Suppressor macrophage (primary cell): ENCODE results near the gene HECW1.

Source experiments
- DNase-seq, 4 experiments: peaks; one replicate each; pipeline ENCODE4 v3.0.0-alpha.2; 2020 to 2022

HECW1 gene

DNA sequence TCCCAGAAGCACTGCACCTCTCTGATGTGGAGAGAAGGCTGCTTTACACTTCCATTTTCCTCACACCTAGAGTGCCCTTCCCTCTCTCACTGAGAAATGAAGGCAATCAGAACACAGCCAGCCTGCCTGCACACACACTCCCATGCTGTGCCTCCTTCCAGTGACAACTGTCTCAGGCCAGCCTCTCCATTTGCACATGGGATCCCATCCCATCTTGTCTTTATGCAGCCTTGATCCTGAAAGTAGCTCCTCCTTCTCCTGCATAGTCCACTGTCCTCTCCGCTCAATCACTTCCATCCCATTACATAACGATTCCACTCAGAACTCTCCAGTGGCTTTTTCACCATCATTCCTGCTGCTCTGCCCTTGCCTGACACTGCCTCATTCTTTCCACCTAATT is 266.8 kb downstream of the HECW1 start:
- no peak for DNase-seq

GRCh38 chr7:43384616-43385308 is 272.3 kb downstream of the HECW1 start:
- no peak for DNase-seq

DNA sequence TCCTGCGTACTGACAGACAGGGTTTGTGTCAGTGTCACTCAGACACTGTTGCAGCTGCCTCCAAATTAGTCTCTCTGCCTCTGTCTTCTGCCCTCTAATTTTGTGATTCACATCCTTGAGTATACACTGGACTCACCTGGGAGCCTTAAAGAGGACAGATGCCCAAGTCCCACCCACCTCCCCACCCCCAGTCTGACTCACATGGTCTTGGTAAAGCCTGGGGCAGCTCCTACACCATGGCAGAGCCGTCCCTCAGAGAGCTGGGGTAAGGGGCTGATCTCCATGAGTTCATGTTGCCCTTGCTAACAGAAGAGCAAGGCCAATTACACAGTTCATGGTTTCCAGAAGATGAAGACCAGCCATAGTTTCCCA is 272.8 kb downstream of the HECW1 start:
- no peak for DNase-seq

GRCh38 chr7:43385856-43386255 is 273.4 kb downstream of the HECW1 start:
- DNase-seq: no peak

DNA sequence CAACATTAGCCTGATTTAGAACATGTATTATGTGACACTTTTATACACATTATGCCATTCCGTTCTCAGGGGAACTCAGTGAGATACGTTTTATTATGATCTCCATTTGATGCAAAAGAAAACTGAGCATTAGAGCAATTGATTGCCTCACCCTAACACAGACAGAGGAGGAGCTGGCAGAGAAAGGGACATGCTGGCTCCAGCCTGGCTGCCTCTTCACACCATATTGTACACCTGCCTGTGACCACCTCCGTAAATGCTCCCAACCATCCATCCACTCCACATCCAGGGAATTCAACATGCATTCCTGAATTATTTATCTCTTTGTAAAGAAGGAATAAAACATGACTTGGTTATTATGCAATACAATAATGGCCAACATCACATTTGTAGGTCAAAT is 275.5 kb downstream of the HECW1 start:
- no peak for DNase-seq

DNA sequence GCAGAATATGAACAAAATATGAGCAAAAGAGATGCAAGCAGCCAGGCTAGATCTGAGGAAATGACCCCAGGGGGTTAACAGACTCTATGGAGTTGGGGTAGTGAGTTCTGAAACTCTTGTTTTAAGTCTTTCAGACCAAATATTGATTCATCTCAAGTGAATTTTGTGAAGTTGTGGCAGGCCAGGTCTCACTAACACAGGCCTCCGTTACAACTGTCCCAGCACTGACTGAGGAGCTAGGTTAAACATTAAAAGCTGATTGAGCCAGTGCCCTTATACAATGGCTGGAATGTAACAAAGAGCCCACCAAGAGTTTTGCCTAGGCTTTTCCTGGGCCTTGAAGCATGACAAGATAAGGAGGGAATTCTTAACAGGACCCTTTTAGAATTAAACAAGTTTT is 278.1 kb downstream of the HECW1 start:
- no peak for DNase-seq

GRCh38 chr7:43391518-43391917 is 279.1 kb downstream of the HECW1 start:
- no peak for DNase-seq

GRCh38 chr7:43392638-43393330 is 280.3 kb downstream of the HECW1 start:
- DNase-seq: no peak

- DNase-seq: no peak
Measured at GRCh38 chr7:43394441-43395130, 282.1 kb downstream of the HECW1 start.

- DNase-seq: no peak
Measured at GRCh38 chr7:43395351-43395750, 282.9 kb downstream of the HECW1 start.

DNA sequence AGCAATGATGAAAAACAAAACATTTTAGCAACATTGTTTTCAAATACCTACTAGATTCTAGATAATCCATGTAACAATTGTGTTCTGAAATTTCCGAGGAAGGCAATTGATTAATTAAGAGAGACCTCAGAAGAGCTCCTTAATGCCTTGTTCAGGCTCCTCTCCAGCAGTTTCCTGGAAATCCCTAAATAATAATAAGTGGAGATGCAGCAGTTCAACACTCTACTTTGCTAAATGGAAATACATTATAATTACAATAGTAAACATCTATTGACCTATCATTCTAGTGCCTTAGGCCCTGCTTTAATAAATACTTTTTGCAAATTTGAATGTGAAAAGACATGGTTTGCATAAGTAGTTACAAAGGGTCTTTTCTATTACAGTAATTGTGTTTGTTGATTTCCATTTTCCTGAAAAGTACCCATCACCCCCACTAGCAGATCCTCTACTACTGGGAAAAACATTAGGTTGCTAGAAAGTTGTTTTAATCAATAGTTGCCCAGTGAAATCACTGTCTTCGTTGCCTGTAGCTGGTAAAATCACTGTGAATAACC is 283.8 kb downstream of the HECW1 start:
- DNase-seq: no peak

DNA sequence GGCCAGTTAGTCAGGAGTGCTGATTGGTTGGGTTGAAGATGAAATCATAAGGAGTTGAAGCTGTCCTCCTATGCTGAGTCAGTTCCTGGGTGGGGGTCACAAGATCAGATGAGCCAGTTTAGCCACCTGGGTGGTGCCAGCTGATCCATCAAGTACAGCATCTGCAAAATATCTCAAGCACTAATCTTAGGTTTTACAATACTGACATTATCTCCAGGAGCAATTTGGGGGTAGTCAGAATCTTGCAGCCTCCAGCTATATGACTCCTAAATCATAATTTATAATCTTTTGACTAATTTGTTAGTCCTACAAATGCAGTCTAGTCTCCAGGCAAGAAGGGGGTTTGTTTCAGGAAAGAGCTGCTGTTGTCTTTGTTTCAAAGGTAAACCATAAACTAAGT is 286.4 kb downstream of the HECW1 start:
- no peak for DNase-seq

DNA sequence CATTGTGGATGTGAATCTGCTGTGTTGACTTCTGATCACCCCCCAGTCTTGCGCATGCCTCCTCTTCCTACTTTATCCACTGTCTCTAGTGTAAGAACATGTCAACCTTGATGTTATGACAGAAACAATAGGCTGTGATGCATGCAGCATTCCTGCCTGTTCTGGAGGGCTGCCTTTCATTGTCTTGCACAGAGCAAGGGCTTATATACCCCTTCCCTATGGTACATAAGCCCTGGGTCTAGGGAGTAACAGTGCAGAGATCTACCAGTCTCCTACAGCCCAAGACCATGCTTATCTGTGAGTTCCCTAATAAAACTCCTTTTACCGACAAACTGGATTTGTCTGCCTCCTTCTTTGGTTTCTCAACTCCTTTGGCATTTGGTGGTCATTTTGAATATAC is 293.5 kb downstream of the HECW1 start:
- no peak for DNase-seq

DNA sequence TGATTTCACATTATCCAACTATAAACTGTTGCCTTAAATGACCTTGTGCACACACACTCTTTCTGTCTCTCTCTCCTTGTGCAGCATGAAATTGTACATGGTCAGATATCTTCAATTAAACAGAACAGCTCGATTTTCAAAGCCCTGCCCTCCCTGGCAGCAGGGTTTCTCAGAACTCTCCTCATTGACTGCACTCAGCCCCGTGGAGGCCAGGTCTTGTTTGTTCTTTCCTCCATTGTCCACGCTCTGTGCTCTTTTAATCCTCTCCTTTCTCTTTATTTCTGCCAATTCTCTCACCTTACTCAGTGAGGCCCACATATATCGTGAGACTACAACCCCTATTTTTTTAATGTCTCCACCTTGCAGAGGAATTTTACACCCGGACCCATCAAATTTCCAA is 294.5 kb downstream of the HECW1 start:
- no peak for DNase-seq

GRCh38 chr7:43408981-43409380 is 296.5 kb downstream of the HECW1 start:
- DNase-seq: no peak

- DNase-seq: no peak
Measured at GRCh38 chr7:43417455-43417854, 305.0 kb downstream of the HECW1 start.

DNA sequence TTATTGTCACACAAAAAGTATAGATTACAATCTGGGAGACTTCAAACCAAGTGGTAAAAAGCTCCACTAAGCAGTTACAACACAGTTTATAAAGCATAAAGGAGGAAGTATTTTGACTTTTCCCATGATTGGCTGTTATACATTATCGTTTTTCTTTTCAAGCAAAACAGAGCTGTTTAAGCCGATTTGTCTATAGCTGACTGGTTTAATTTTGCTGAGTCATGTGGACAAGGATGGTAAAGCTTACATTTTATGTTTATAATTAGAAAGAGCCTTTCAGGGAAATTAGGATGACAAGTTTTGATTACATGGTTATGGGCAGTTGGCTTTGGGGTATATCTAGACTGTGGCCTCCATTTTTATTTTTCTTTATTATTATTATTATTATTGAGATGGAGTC is 318.0 kb downstream of the HECW1 start:
- no peak for DNase-seq

GRCh38 chr7:43431020-43431595 is 318.7 kb downstream of the HECW1 start:
- no peak for DNase-seq

DNA sequence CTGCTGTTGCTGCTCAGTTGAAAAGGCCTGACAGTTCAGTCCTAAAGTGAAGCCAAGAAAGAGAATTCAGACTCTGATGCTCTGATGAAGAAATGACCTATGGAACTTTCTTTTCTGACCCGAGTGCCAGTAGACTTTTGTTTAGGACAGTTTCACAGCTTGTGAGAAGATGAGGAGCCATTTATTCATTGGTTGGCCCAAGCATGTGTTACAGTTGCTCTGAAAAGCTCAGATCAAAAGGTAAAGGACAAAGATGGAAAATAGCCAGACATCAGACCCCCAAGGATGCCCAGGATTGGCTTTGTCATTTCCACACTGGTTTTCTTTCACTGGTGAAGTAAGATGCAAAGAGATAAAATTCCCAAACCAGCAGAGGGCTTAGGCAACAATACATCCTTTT is 321.2 kb downstream of the HECW1 start:
- DNase-seq: no peak

GRCh38 chr7:43437001-43437400 is 324.6 kb downstream of the HECW1 start:
- no peak for DNase-seq

DNA sequence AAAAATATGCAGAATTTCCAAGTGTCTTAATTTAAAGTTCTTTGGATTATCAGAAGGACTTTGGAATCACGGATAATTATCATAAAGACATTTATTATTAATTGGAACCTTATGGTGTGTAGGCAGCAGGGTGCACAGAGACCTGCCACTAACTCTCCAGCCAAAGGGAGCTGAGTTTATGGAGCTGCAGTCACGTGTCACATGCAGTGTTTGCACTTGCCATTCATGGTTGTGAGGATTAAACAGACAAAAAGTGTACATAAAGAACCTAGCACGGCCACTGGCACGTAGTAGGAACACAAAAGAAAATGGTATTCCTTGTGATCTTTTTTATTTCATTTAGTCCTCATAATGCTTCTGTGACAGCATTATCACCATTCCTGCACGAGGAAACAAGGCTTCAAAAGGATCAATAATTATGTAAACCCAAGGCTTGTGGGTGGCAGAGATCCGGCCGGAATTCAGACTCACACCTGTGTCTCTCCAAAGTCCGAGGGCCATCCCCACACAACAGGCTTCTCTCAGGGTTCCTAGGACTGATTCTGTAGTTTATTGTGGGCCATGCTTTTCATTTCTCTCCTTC is 326.5 kb downstream of the HECW1 start:
- no peak for DNase-seq

DNA sequence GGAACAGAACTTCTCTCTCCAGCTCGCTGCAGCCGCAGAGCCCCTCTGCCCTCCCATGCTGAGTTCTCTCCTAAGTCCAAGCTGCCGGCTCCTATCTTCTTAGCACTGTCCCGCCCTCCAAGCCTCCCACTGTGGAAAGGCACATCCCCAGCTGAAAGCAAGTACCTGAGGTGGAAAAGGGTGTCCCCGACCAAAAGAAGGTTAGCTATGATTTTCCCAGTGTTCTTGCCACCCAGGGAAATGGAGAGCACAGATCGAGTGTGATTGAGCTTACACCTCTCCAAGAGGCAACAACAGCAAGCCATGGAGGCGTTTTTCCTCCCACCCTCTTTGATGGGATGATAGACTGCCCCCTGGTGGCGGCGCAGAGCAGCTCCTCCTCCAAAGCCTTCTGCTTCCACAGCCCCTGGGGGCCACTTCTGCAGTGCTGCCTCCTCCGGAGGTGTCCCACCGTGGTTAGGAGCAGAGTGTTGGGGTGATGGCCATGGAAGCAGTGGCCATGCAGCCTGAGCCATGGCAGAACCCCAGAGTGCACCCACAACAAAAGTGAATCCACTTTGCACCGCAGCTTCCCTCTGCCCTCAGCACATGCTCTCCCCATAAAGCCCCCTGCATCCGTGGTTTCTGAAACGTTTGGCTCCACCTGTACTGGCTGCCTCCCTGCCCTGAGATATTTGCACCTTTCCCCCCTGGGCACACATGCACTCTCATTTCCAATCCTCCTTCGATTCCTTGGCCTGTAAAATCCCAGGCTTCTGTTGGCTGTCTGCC is 327.4 kb downstream of the HECW1 start:
- peak; percentile 55 to 84 (median 69) for DNase-seq
